IMR-90 (cell line): ENCODE measurements around the gene EPHB6. TPM values are rescaled to one million over a fixed set of nuclear protein-coding genes. Genes with fewer than 3 reads are reported as not detected.

Source experiments
- ATAC-seq: fragments of 200-7000 bp; cut with Tn5 transposase; 2 replicates; pipeline ENCODE4 v1.9.1; 2020; ENCODE audit warnings: low read depth, mild to moderate bottlenecking, moderate library complexity
- BruUV-seq: library from RNA; stranded (reverse); fragments of 400-500 nt; replicated peaks from 2 replicates; lab custom pipeline; 2021; lab: Mats Ljungman, UMichigan
- CTCF ChIA-PET: fragments of 300-600 bp; formaldehyde crosslinking; extraction: SDS; loops from one replicate; lab custom pipeline; 2021; ENCODE audit warnings: antibody characterized with exemption; lab: Yijun Ruan, JAX
- POLR2A ChIA-PET: fragments of 300-600 bp; sonication (Branson Sonifier 250); formaldehyde crosslinking; loops from one replicate; lab custom pipeline; 2022; ENCODE audit warnings: antibody characterized with exemption; ENCODE audit not compliant: unreplicated experiment; lab: Charles Lee
- DNase-seq: peaks from one replicate; pipeline ENCODE4 v3.0.0; 2013
- H2AFZ ChIP-seq: replicated peaks from 2 replicates; pipeline ENCODE3; 2013; ENCODE audit warnings: low read length, mild to moderate bottlenecking; ENCODE audit not compliant: poor library complexity
- H2AK5ac ChIP-seq: 2 replicates; pipeline ENCODE4 v1.6.1; 2013; ENCODE audit warnings: low read depth, low read length, inconsistent platforms
- H2AK9ac ChIP-seq: replicated peaks from 2 replicates; pipeline ENCODE3; 2013; ENCODE audit warnings: mild to moderate bottlenecking, low read depth, low read length, moderate library complexity; ENCODE audit not compliant: poor library complexity
- H2BK120ac ChIP-seq: 2 replicates; pipeline ENCODE4 v1.6.1; 2013; ENCODE audit warnings: low read depth, low read length, inconsistent platforms
- H2BK15ac ChIP-seq: 3 replicates; pipeline ENCODE4 v1.6.1; 2013; ENCODE audit warnings: low read depth, low read length, inconsistent platforms
- H2BK20ac ChIP-seq: 2 replicates; pipeline ENCODE4 v1.6.1; 2013; ENCODE audit warnings: low read depth, mild to moderate bottlenecking, inconsistent platforms, low read length, moderate library complexity
- H2BK5ac ChIP-seq: 2 replicates; pipeline ENCODE4 v1.6.1; 2013; ENCODE audit warnings: mild to moderate bottlenecking, low read depth, low read length, inconsistent platforms; ENCODE audit not compliant: poor library complexity, severe bottlenecking
- H3K14ac ChIP-seq: replicated peaks from 2 replicates; pipeline ENCODE4 v1.6.1; 2013; ENCODE audit warnings: low read depth, low read length, inconsistent platforms
- H3K18ac ChIP-seq: 2 replicates; pipeline ENCODE4 v1.6.1; 2013; ENCODE audit warnings: low read depth, low read length, control low read depth
- H3K23ac ChIP-seq: 2 replicates; pipeline ENCODE4 v1.6.1; 2013; ENCODE audit warnings: low read depth, low read length, inconsistent platforms
- H3K27ac ChIP-seq: 2 replicates; pipeline ENCODE4 v1.5.1; 2013; ENCODE audit warnings: mild to moderate bottlenecking, control low read depth, low read length; ENCODE audit not compliant: insufficient read depth
- H3K27me3 ChIP-seq: 2 replicates; pipeline ENCODE4 v1.6.1; 2013; ENCODE audit warnings: low read length; ENCODE audit not compliant: control insufficient read depth, insufficient read depth
- H3K36me3 ChIP-seq: 2 replicates; pipeline ENCODE4 v1.6.1; 2013; ENCODE audit warnings: low read length, mixed read lengths; ENCODE audit not compliant: control insufficient read depth, insufficient read depth
- H3K4ac ChIP-seq: 2 replicates; pipeline ENCODE4 v1.6.1; 2013; ENCODE audit warnings: low read depth, low read length, inconsistent platforms
- H3K4me1 ChIP-seq: 2 replicates; pipeline ENCODE4 v1.6.1; 2013; ENCODE audit warnings: low read length, mixed read lengths; ENCODE audit not compliant: control insufficient read depth, insufficient read depth
- H3K4me2 ChIP-seq: 2 replicates; pipeline ENCODE4 v1.6.1; 2013; ENCODE audit warnings: low read depth, mild to moderate bottlenecking, control low read depth, low read length, moderate library complexity
- H3K4me3 ChIP-seq: 2 replicates; pipeline ENCODE4 v1.5.1; 2013; ENCODE audit warnings: low read depth, mild to moderate bottlenecking, control low read depth, low read length, moderate library complexity; ENCODE audit not compliant: insufficient read depth
- H3K56ac ChIP-seq: 2 replicates; pipeline ENCODE4 v1.6.1; 2013; ENCODE audit warnings: low read length, inconsistent platforms; ENCODE audit not compliant: insufficient read depth; ENCODE audit errors: extremely low read depth
- H3K79me1 ChIP-seq, 2 experiments: 2 replicates each; pipeline ENCODE4 v1.6.1; 2013; ENCODE audit warnings: low read length in 2 of 2, inconsistent platforms in 1 of 2, low read depth in 1 of 2
- H3K9ac ChIP-seq: 2 replicates; pipeline ENCODE4 v1.6.1; 2013; ENCODE audit warnings: low read depth, low read length, control low read depth
- H3K9me1 ChIP-seq: 2 replicates; pipeline ENCODE4 v1.6.1; 2013; ENCODE audit warnings: low read length, inconsistent platforms; ENCODE audit not compliant: insufficient read depth
- H3K9me3 ChIP-seq: 2 replicates; pipeline ENCODE4 v1.6.1; 2013; ENCODE audit warnings: low read length; ENCODE audit not compliant: control insufficient read depth, insufficient read depth
- H4K20me1 ChIP-seq: 2 replicates; pipeline ENCODE4 v1.6.1; 2013; ENCODE audit warnings: low read length, inconsistent platforms; ENCODE audit not compliant: insufficient read depth
- H4K5ac ChIP-seq: 2 replicates; pipeline ENCODE4 v1.6.1; 2013; ENCODE audit warnings: mild to moderate bottlenecking, low read depth, low read length, control low read depth
- H4K8ac ChIP-seq, 2 experiments: 2 replicates each; pipeline ENCODE4 v1.6.1; 2013; ENCODE audit warnings: low read depth in 2 of 2, low read length in 2 of 2, control low read depth in 1 of 2, inconsistent platforms in 1 of 2
- H4K91ac ChIP-seq: 2 replicates; pipeline ENCODE4 v1.6.1; 2013; ENCODE audit warnings: low read depth, low read length, inconsistent platforms; ENCODE audit not compliant: insufficient read depth
- BHLHE40 ChIP-seq: fragments of 150-350 bp; IDR thresholded peaks from 2 replicates; pipeline ENCODE4 v1.6.1; 2016; ENCODE audit warnings: mild to moderate bottlenecking, low read depth, low read length
- CHD1 ChIP-seq: IDR thresholded peaks from 2 replicates; pipeline ENCODE4 v1.6.1; 2012; ENCODE audit warnings: low read depth, low read length, improper control_type of control experiment
- ELK1 ChIP-seq: fragments of 150-350 bp; IDR thresholded peaks from 2 replicates; pipeline ENCODE4 v1.6.1; 2016; ENCODE audit warnings: low read depth, mild to moderate bottlenecking, low read length, moderate library complexity, borderline replicate concordance
- FOS ChIP-seq: fragments of 150-350 bp; IDR thresholded peaks from 2 replicates; pipeline ENCODE4 v1.6.1; 2016; ENCODE audit warnings: low read depth, low read length
- MAFK ChIP-seq: IDR thresholded peaks from 2 replicates; pipeline ENCODE4 v1.6.1; 2012; ENCODE audit warnings: low read depth, low read length, improper control_type of control experiment
- NFE2L2 ChIP-seq: fragments of 150-350 bp; IDR thresholded peaks from 2 replicates; pipeline ENCODE4 v1.6.1; 2016; ENCODE audit warnings: low read depth, mild to moderate bottlenecking, low read length
- POLR2A ChIP-seq: IDR thresholded peaks from 2 replicates; pipeline ENCODE4 v1.6.1; 2012; ENCODE audit warnings: mild to moderate bottlenecking, low read depth, low read length
- RAD21 ChIP-seq: IDR thresholded peaks from 2 replicates; pipeline ENCODE4 v1.6.1; 2012; ENCODE audit warnings: low read length, improper control_type of control experiment
- RCOR1 ChIP-seq: IDR thresholded peaks from 2 replicates; pipeline ENCODE4 v1.6.1; 2012; ENCODE audit warnings: mild to moderate bottlenecking, low read length, improper control_type of control experiment; ENCODE audit not compliant: insufficient replicate concordance
- RFX5 ChIP-seq: IDR thresholded peaks from 2 replicates; pipeline ENCODE4 v1.8.0; 2012; ENCODE audit warnings: low read depth, mild to moderate bottlenecking, low read length, moderate library complexity
- USF2 ChIP-seq: fragments of 150-350 bp; IDR thresholded peaks from 2 replicates; pipeline ENCODE4 v1.6.1; 2017; ENCODE audit warnings: mild to moderate bottlenecking, antibody characterized with exemption, low read length, low read depth
- WGBS, 2 experiments: methylation state at CpG; one replicate each; pipeline versions ENCODE4 v1.1.5 to v1.1.7; 2013; ENCODE audit warnings: missing lambda C conversion rate in 2 of 2; ENCODE audit not compliant: insufficient read length in 1 of 2; ENCODE audit errors: extremely low coverage in 2 of 2; 5-methylcytosine and 5-hydroxymethylcytosine counted together
- dilution Hi-C: fragments of 300-500 bp; cut with HindIII; formaldehyde crosslinking; loops from one replicate; pipeline ENCODE4 v1.14.3; 2018; ENCODE audit warnings: low sequenced_read_pairs; ENCODE audit not compliant: unreplicated experiment
- in situ Hi-C: fragments of 300-500 bp; cut with MboI; formaldehyde crosslinking; loops from 3 replicates; pipeline ENCODE4 v1.14.3; 2019; ENCODE audit warnings: low sequenced_read_pairs, inconsistent platforms, mixed read lengths
- intact Hi-C: fragments of 100-400 bp; cut with micrococcal nuclease; formaldehyde crosslinking; loops from 2 replicates; pipeline ENCODE4 v1.10.0; 2022
- polyA plus RNA-seq, 3 experiments: library from polyadenylated mRNA; depleted of rRNA; stranded (reverse); fragments of >200 nt; gene quantifications; 2 replicates each; pipeline ENCODE4 v1.2.3, GENCODE V29; 2012; ENCODE audit warnings: low replicate concordance in 1 of 3
- total RNA-seq: library from RNA; depleted of rRNA; stranded (reverse); fragments of >200 nt; gene quantifications from 2 replicates; pipeline ENCODE4 v1.2.3, GENCODE V29; 2012

Gene EPHB6
- total and polyA plus RNA-seq, 2 of the 4 experiments (the other 2 are of a cell fraction) = under 0.01 to 0.60 TPM

- H3K4ac ChIP-seq = no peak overlapping the region
- no peak overlapping the region for H3K27ac ChIP-seq
- H4K20me1 ChIP-seq = no peaks in the 10 kb centered on the region
- POLR2A ChIA-PET = no interaction called here
- TF ChIP-seq CHD1 (no peak), MAFK (no peak), RFX5 (no peak), USF2 (no peak), POLR2A (no peak), ELK1 (no peak), NFE2L2 (no peak), FOS (no peak), BHLHE40 (no peak), RAD21 (no peak), RCOR1 (no peak)
- H3K9me1 ChIP-seq = no peaks in the 10 kb centered on the region
- intact Hi-C loops (no loop called here), dilution Hi-C loops (no loop called here), in situ Hi-C loops (no loop called here)
- H2BK120ac ChIP-seq = no peak overlapping the region
- H2BK20ac ChIP-seq = no peak overlapping the region
- H4K91ac ChIP-seq = no peak overlapping the region
- CTCF ChIA-PET = no interaction called here
- no peak overlapping the region for H3K18ac ChIP-seq
- no peak overlapping the region for H3K14ac ChIP-seq
- DNase-seq (no peak), ATAC-seq (no peak)
- no peaks in the 10 kb centered on the region for H3K36me3 ChIP-seq
- H3K56ac ChIP-seq = no peak overlapping the region
- no peak overlapping the region for H4K5ac ChIP-seq
- 72% methylated on average over 9 of the region's 23 CpGs; no CpG with 5 or more reads in 1 of the 2 experiments for WGBS, 2 experiments
- H3K4me2 ChIP-seq = no peak overlapping the region
- H2BK5ac ChIP-seq = no peak overlapping the region
- BruUV-seq = no TSS peak
- H2BK15ac ChIP-seq = no peak overlapping the region
- H2AK9ac ChIP-seq = no peak overlapping the region
- H3K9me3 ChIP-seq = no peaks in the 10 kb centered on the region; the same call in 1 of the 2 replicates
- no peak overlapping the region for H2AFZ ChIP-seq
- H3K4me1 ChIP-seq = no peaks in the 10 kb centered on the region
- no peak overlapping the region for H3K9ac ChIP-seq
- no peaks in the 10 kb centered on the region for H3K79me1 ChIP-seq
- no peaks in the 10 kb centered on the region for H3K27me3 ChIP-seq
- H4K8ac ChIP-seq = no peak overlapping the region
- H3K4me3 ChIP-seq = no peak overlapping the region
- no peak overlapping the region for H2AK5ac ChIP-seq
- H3K23ac ChIP-seq = no peak overlapping the region
Observed at GRCh38 chr7:142871260-142872105, 16.6 kb downstream of the EPHB6 start.
